ENCODE results near the gene GLG1. TPM values are rescaled to one million over a fixed set of nuclear protein-coding genes. Genes with fewer than 3 reads are reported as not detected.

GLG1 gene
- total RNA-seq, 4 donors from 2014 or later: 77.0 to 154 (median 127) TPM

- Histone ChIP-seq H3K27me3 (no peaks in the 10 kb centered on the region), H3K4me3 (no peak overlapping the region), H3K27ac (no peak overlapping the region), H3K36me3 (peaks cover 0 to 73% (median 28%) of the 10 kb centered on the region in 4 donors), H3K9me3 (no peaks in the 10 kb centered on the region), H3K4me1 (no peaks in the 10 kb centered on the region)
- no peak for DNase-seq
- intact Hi-C loops (cut with DNase I; ENCODE audit: low total_unique reads) (no loop called here), in situ Hi-C loops (cut with MboI; ENCODE audit: low pct_ligation_motif_present in 1 of 4, low pct_unique_long_range_greater_than_20kb in 1 of 4, low sequenced_read_pairs in 3 of 4) (loop anchor here in 2 of 4 donors (25.0 kb wide), 1 partner anchor 143 kb away; the partner anchor contains the start of gene GLG1 (in 2 of the 2))
- 94 to 100% methylated on average over 1 to 9 of the region's 9 CpGs for WGBS, 2 donors (ENCODE audit: low coverage in 1 of 2)
- TF ChIP-seq EP300 (IDR thresholded peaks at IDR 0.05; ENCODE audit: low read depth): no peak
- TF ChIP-seq, protein P1, sequence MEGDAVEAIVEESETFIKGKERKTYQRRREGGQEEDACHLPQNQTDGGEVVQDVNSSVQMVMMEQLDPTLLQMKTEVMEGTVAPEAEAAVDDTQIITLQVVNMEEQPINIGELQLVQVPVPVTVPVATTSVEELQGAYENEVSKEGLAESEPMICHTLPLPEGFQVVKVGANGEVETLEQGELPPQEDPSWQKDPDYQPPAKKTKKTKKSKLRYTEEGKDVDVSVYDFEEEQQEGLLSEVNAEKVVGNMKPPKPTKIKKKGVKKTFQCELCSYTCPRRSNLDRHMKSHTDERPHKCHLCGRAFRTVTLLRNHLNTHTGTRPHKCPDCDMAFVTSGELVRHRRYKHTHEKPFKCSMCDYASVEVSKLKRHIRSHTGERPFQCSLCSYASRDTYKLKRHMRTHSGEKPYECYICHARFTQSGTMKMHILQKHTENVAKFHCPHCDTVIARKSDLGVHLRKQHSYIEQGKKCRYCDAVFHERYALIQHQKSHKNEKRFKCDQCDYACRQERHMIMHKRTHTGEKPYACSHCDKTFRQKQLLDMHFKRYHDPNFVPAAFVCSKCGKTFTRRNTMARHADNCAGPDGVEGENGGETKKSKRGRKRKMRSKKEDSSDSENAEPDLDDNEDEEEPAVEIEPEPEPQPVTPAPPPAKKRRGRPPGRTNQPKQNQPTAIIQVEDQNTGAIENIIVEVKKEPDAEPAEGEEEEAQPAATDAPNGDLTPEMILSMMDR (IDR thresholded peaks at IDR 0.05): no peak
- no peak for TF ChIP-seq POLR2A (IDR thresholded peaks at IDR 0.05)
- TF ChIP-seq POLR2AphosphoS5 (IDR thresholded peaks at IDR 0.05): no peak
These were observed 137.9 kb downstream of the GLG1 start for GRCh38 chr16:74468807-74469525.

GRCh38 chr16:74466872-74467271 is 140.0 kb downstream of the GLG1 start:
- no peaks in the 10 kb centered on the region for H3K9me3 ChIP-seq
- DNase-seq: no peak
- H3K4me3 ChIP-seq: no peak overlapping the region
- intact Hi-C loops (cut with DNase I; ENCODE audit: low total_unique reads) (no loop called here), in situ Hi-C loops (cut with MboI; ENCODE audit: low pct_ligation_motif_present in 1 of 4, low pct_unique_long_range_greater_than_20kb in 1 of 4, low sequenced_read_pairs in 3 of 4) (loop anchor here in 2 of 4 donors (25.0 kb wide), 1 partner anchor 145 kb away; the partner anchor contains the start of gene GLG1 (in 2 of the 2))
- no peak overlapping the region for H3K27ac ChIP-seq
- H3K27me3 ChIP-seq: no peaks in the 10 kb centered on the region
- peaks cover 0 to 74% (median 30%) of the 10 kb centered on the region in 4 donors for H3K36me3 ChIP-seq
- 78 to 82% methylated on average over 5 of the region's 5 CpGs for WGBS, 2 donors (ENCODE audit: low coverage in 1 of 2)
- no peak for TF ChIP-seq POLR2A (IDR thresholded peaks at IDR 0.05)
- TF ChIP-seq, protein P1 (IDR thresholded peaks at IDR 0.05): no peak
- TF ChIP-seq EP300 (IDR thresholded peaks at IDR 0.05; ENCODE audit: low read depth): no peak
- no peak for TF ChIP-seq POLR2AphosphoS5 (IDR thresholded peaks at IDR 0.05)
- H3K4me1 ChIP-seq: no peaks in the 10 kb centered on the region

- H3K4me3 ChIP-seq: no peak overlapping the region
- H3K36me3 ChIP-seq: peaks cover 0 to 76% (median 31%) of the 10 kb centered on the region in 4 donors
- no peaks in the 10 kb centered on the region for H3K9me3 ChIP-seq
- no peak for DNase-seq
- H3K4me1 ChIP-seq: no peaks in the 10 kb centered on the region
- no peaks in the 10 kb centered on the region for H3K27me3 ChIP-seq
- WGBS, 2 donors (ENCODE audit: low coverage in 1 of 2): 66 to 73% methylated on average over 5 to 6 of the region's 6 CpGs
- TF ChIP-seq EP300 (IDR thresholded peaks at IDR 0.05; ENCODE audit: low read depth) (no peak), POLR2A (IDR thresholded peaks at IDR 0.05) (no peak), POLR2AphosphoS5 (IDR thresholded peaks at IDR 0.05) (no peak)
- TF ChIP-seq, protein P1 (IDR thresholded peaks at IDR 0.05): no peak
- intact Hi-C loops (cut with DNase I; ENCODE audit: low total_unique reads): no loop called here
- in situ Hi-C loops (cut with MboI; ENCODE audit: low pct_ligation_motif_present in 1 of 4, low pct_unique_long_range_greater_than_20kb in 1 of 4, low sequenced_read_pairs in 3 of 4): loop anchor here in 2 of 4 donors (25.0 kb wide), 1 partner anchor 146 kb away; the partner anchor contains the start of gene GLG1 (in 2 of the 2)
- H3K27ac ChIP-seq: no peak overlapping the region
These were observed 140.8 kb downstream of the GLG1 start for GRCh38 chr16:74465851-74466685.

- Histone ChIP-seq H3K9me3 (no peaks in the 10 kb centered on the region), H3K4me1 (no peaks in the 10 kb centered on the region), H3K27me3 (no peaks in the 10 kb centered on the region), H3K27ac (no peak overlapping the region), H3K36me3 (peaks cover 0 to 77% (median 29%) of the 10 kb centered on the region in 4 donors), H3K4me3 (no peak overlapping the region)
- 90% methylated on average over 7 of the region's 7 CpGs; no CpG with 5 or more reads in 1 of the 2 donors for WGBS, 2 donors (ENCODE audit: low coverage in 1 of 2)
- no peak for DNase-seq
- TF ChIP-seq, protein P1 (IDR thresholded peaks at IDR 0.05): no peak
- no peak for TF ChIP-seq POLR2A (IDR thresholded peaks at IDR 0.05)
- no peak for TF ChIP-seq EP300 (IDR thresholded peaks at IDR 0.05; ENCODE audit: low read depth)
- no peak for TF ChIP-seq POLR2AphosphoS5 (IDR thresholded peaks at IDR 0.05)
- in situ Hi-C loops (cut with MboI; ENCODE audit: low pct_ligation_motif_present in 1 of 4, low pct_unique_long_range_greater_than_20kb in 1 of 4, low sequenced_read_pairs in 3 of 4) (loop anchor here in 2 of 4 donors (25.0 kb wide), 1 partner anchor 147 kb away; the partner anchor contains the start of gene GLG1 (in 2 of the 2)), intact Hi-C loops (cut with DNase I; ENCODE audit: low total_unique reads) (no loop called here)
These were observed 141.6 kb downstream of the GLG1 start for GRCh38 chr16:74465281-74465680.

All from transverse colon (tissue), 4 donors.